OCI-LY7 (cell line): ENCODE measurements around the gene NRP1.

Experiments
- EZH2phosphoT487 ChIP-seq: fragments of 200-600 bp; sonication (generic); IDR thresholded peaks from 2 replicates; pipeline ENCODE4 v1.6.1; 2018; ENCODE audit warnings: low read depth, borderline replicate concordance, mild to moderate bottlenecking, mixed run types, antibody characterized with exemption, low read length, moderate library complexity, mixed read lengths
- TF ChIP-seq, protein P1 (sequence below): fragments of 200-600 bp; sonication (generic); conservative IDR thresholded peaks from 2 replicates; pipeline ENCODE4 v1.5.1; 2014; ENCODE audit warnings: mild to moderate bottlenecking, antibody characterized with exemption, low read length, moderate library complexity, mixed read lengths

DNA sequence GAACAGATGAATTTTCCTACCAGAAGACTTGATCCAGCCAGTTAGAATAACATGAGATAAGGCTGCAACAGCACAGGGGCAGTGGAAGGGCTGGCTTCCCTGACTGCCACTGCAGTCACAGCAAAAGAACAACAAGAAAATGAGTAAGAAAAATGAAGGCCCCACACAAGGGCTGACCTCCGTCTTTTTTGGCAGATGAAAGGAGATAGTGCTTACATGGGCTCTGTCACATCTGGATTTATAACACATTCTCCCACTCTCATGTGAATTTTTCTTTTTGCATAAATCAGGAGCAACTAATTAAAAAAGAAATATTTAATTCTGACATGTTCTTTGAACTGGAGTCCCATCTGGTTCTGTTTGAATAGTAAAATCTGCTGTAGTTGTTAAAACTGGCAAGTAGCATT is 99.6 kb downstream of the NRP1 start:
- TF ChIP-seq, protein P1, sequence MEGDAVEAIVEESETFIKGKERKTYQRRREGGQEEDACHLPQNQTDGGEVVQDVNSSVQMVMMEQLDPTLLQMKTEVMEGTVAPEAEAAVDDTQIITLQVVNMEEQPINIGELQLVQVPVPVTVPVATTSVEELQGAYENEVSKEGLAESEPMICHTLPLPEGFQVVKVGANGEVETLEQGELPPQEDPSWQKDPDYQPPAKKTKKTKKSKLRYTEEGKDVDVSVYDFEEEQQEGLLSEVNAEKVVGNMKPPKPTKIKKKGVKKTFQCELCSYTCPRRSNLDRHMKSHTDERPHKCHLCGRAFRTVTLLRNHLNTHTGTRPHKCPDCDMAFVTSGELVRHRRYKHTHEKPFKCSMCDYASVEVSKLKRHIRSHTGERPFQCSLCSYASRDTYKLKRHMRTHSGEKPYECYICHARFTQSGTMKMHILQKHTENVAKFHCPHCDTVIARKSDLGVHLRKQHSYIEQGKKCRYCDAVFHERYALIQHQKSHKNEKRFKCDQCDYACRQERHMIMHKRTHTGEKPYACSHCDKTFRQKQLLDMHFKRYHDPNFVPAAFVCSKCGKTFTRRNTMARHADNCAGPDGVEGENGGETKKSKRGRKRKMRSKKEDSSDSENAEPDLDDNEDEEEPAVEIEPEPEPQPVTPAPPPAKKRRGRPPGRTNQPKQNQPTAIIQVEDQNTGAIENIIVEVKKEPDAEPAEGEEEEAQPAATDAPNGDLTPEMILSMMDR = no peak
- TF ChIP-seq EZH2phosphoT487 = no peak
